ENCODE data around the gene OSBPL10.

DNA sequence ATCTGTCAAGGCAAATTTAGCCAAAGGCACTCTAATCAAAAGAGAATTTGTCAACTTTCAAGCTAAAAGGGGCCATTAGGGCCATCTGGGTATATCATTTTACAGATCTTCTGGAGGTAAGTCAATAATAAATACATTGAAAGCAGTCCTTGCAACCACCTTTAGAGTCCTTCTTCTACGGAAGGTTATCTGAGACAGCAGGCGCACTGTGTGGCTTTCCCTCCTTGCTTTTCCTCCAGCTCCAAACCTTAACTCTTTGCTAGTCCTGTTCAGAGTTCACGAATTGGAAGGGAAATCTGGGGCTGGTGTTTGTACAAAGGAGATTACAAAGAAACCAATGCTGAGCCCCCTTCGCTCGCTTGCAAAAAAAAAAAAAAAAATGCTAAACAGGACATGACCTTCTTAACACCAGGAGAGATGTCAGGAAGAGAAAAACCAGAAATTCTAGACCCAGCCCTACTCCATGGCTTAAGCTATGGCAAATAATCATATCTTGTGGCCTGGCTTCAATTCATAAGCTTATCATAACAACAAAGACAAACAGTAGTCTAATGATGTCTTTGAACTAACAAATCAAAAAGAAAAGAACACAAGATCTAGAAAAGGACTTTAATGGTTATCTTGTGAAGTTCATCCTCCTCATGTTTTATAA lies 232.7 kb downstream of the OSBPL10 start:
- TF ChIP-seq, protein P1, sequence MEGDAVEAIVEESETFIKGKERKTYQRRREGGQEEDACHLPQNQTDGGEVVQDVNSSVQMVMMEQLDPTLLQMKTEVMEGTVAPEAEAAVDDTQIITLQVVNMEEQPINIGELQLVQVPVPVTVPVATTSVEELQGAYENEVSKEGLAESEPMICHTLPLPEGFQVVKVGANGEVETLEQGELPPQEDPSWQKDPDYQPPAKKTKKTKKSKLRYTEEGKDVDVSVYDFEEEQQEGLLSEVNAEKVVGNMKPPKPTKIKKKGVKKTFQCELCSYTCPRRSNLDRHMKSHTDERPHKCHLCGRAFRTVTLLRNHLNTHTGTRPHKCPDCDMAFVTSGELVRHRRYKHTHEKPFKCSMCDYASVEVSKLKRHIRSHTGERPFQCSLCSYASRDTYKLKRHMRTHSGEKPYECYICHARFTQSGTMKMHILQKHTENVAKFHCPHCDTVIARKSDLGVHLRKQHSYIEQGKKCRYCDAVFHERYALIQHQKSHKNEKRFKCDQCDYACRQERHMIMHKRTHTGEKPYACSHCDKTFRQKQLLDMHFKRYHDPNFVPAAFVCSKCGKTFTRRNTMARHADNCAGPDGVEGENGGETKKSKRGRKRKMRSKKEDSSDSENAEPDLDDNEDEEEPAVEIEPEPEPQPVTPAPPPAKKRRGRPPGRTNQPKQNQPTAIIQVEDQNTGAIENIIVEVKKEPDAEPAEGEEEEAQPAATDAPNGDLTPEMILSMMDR (IDR thresholded peaks at IDR 0.05): no peak
- TF ChIP-seq POLR2A (IDR thresholded peaks at IDR 0.05) (no peak), EP300 (IDR thresholded peaks at IDR 0.05) (no peak)
